HepG2 (cell line): Measurements from ENCODE around the gene CCL22. TPM values are rescaled to one million over a fixed set of nuclear protein-coding genes. Genes with fewer than 3 reads are reported as not detected.
A peak's percentile ranks its signal among the peaks of the same experiment; 100 is the strongest.

Source experiments
- CC2D1A ChIP-seq: sonication (generic); formaldehyde crosslinking; IDR thresholded peaks from 2 replicates; pipeline ENCODE4 v1.8.1; 2023; ENCODE audit warnings: mild to moderate bottlenecking, missing genetic modification reagents
- ISX ChIP-seq: sonication (generic); formaldehyde crosslinking; conservative IDR thresholded peaks from 2 replicates; pipeline ENCODE4 v1.5.0; 2020; ENCODE audit warnings: missing genetic modification reagents
- MYNN ChIP-seq: sonication (generic); formaldehyde crosslinking; IDR thresholded peaks from 2 replicates; pipeline ENCODE4 v1.4.0; 2020; ENCODE audit warnings: mild to moderate bottlenecking, low read depth, missing genetic modification reagents
- NR2F1 ChIP-seq, 2 experiments: fragments of 450-650 bp in 1 of 2; formaldehyde crosslinking in 1 of 2; IDR thresholded peaks; 2 replicates each; pipeline versions ENCODE4 v1.5.0 to v1.6.1; 2016 to 2020; ENCODE audit warnings: mild to moderate bottlenecking in 1 of 2, missing compliant biosample characterization in 1 of 2, missing genetic modification reagents in 1 of 2, moderate library complexity in 1 of 2
- RBM22 ChIP-seq: fragments of 200-400 bp; formaldehyde crosslinking; optimal IDR thresholded peaks from 2 replicates; pipeline ENCODE3; 2017; ENCODE audit warnings: mild to moderate bottlenecking, low read length, moderate library complexity
- RNF2 ChIP-seq: fragments of 450-650 bp; conservative IDR thresholded peaks from 2 replicates; pipeline ENCODE4 v1.6.1; 2016; ENCODE audit warnings: low read depth
- RNF219 ChIP-seq: sonication (generic); formaldehyde crosslinking; IDR thresholded peaks from 2 replicates; pipeline ENCODE4 v1.5.0; 2020; ENCODE audit warnings: mild to moderate bottlenecking, missing genetic modification reagents
- SAFB2 ChIP-seq: sonication (generic); formaldehyde crosslinking; IDR thresholded peaks from 2 replicates; pipeline ENCODE4 v1.5.1; 2020; ENCODE audit warnings: missing genetic modification reagents, low read depth, mild to moderate bottlenecking, borderline replicate concordance
- SALL2 ChIP-seq: sonication (generic); formaldehyde crosslinking; IDR thresholded peaks from 2 replicates; pipeline ENCODE4 v1.8.1; 2023; ENCODE audit warnings: mild to moderate bottlenecking, missing genetic modification reagents, inconsistent platforms
- SP1 ChIP-seq, 2 experiments: fragments of 450-650 bp in 1 of 2; sonication (generic) in 1 of 2; formaldehyde crosslinking in 1 of 2; IDR thresholded peaks; 2 replicates each; pipeline versions ENCODE4 v1.4.0 to v1.6.1; 2016 to 2020; ENCODE audit warnings: missing genetic modification reagents in 1 of 2
- TBP ChIP-seq: sonication (generic); formaldehyde crosslinking; IDR thresholded peaks from 2 replicates; pipeline ENCODE4 v1.5.0; 2020; ENCODE audit warnings: missing genetic modification reagents
- THAP9 ChIP-seq: sonication (generic); formaldehyde crosslinking; IDR thresholded peaks from 2 replicates; pipeline ENCODE4; 2020; ENCODE audit warnings: missing genetic modification reagents, mild to moderate bottlenecking, borderline replicate concordance
- ZNF17 ChIP-seq: sonication (generic); formaldehyde crosslinking; IDR thresholded peaks from 2 replicates; pipeline ENCODE4 v1.5.0; 2020; ENCODE audit warnings: mild to moderate bottlenecking, missing genetic modification reagents
- ZNF446 ChIP-seq: sonication (generic); formaldehyde crosslinking; IDR thresholded peaks from 2 replicates; pipeline ENCODE4 v1.5.0; 2020; ENCODE audit warnings: mild to moderate bottlenecking, missing genetic modification reagents
- ZNF563 ChIP-seq: sonication (generic); formaldehyde crosslinking; IDR thresholded peaks from 2 replicates; pipeline ENCODE4 v1.8.0; 2022; ENCODE audit warnings: mild to moderate bottlenecking, moderate library complexity, missing genetic modification reagents
- ZNF597 ChIP-seq: sonication (generic); formaldehyde crosslinking; IDR thresholded peaks from 2 replicates; pipeline ENCODE4 v1.5.0; 2020; ENCODE audit warnings: missing genetic modification reagents
- ZNF615 ChIP-seq: sonication (generic); formaldehyde crosslinking; IDR thresholded peaks from 2 replicates; pipeline ENCODE4 v1.5.0; 2020; ENCODE audit warnings: mild to moderate bottlenecking, missing genetic modification reagents, borderline replicate concordance
- ZNF639 ChIP-seq: conservative IDR thresholded peaks from 2 replicates; pipeline ENCODE4 v1.6.1; 2018; ENCODE audit warnings: missing genetic modification reagents
- ZNF746 ChIP-seq: sonication (generic); formaldehyde crosslinking; IDR thresholded peaks from 2 replicates; pipeline ENCODE4 v1.8.0; 2022; ENCODE audit warnings: mild to moderate bottlenecking, missing genetic modification reagents
- ZNF749 ChIP-seq: sonication (generic); formaldehyde crosslinking; IDR thresholded peaks from 2 replicates; pipeline ENCODE4 v1.8.0; 2022; ENCODE audit warnings: mild to moderate bottlenecking, missing genetic modification reagents, moderate library complexity, borderline replicate concordance
- ZNF776 ChIP-seq: sonication (generic); formaldehyde crosslinking; IDR thresholded peaks from 2 replicates; pipeline ENCODE4 v1.4.0; 2020; ENCODE audit warnings: mild to moderate bottlenecking, missing genetic modification reagents
- polyA plus RNA-seq, 8 experiments: library from polyadenylated mRNA; depleted of rRNA in 3 of 8; stranded (reverse) in 7 of 8; unstranded in 1 of 8; fragments of >200 nt; fragmentation: Illumina TruSeq in 4 of 8; extraction: Trizol in 4 of 8; gene quantifications; 2 replicates each; pipeline versions ENCODE4 v1.2.1 to v1.2.3, GENCODE V29; 2011 to 2016; ENCODE audit warnings: low read depth in 4 of 8, missing spikeins in 1 of 8, mixed read lengths in 1 of 8; ENCODE audit not compliant: insufficient read depth in 1 of 8
- total RNA-seq, 5 experiments: library from RNA; depleted of rRNA; stranded (reverse); fragments of >200 nt; fragmentation: Illumina TruSeq; extraction: Trizol; gene quantifications; 2 replicates each; pipeline ENCODE4 v1.2.3, GENCODE V29; 2016; ENCODE audit warnings: low read depth in 1 of 5

The CCL22 gene
- total and polyA plus RNA-seq, 2 of the 13 experiments (the other 11 are each of a cell fraction or from before 2014, with no cell fraction given), result not detected

- TF ChIP-seq RBM22 (peak; percentile 73), ISX (no peak), ZNF446 (CRISPR knock-in tag) (peak; percentile 21), CC2D1A (no peak), MYNN (CRISPR knock-in tag) (no peak; the same call in 1 of the 2 replicates), ZNF749 (CRISPR knock-in tag) (peak; percentile 88; the same call in 1 of the 2 replicates), NR2F1 (CRISPR knock-in tag; IDR thresholded peaks at IDR 0.05) (no peak), SAFB2 (CRISPR knock-in tag) (no peak; the same call in 1 of the 2 replicates), ZNF639 (no peak; the same call in none of the 2 replicates), ZNF597 (CRISPR knock-in tag) (0 out of 2 replicates have a peak, but pooled peaks have one; percentile 49), ZNF746 (CRISPR knock-in tag) (peak; percentile 94; the same call in 1 of the 2 replicates), THAP9 (CRISPR knock-in tag) (peak; percentile 77; the same call in 1 of the 2 replicates), SALL2 (CRISPR knock-in tag) (0 out of 2 replicates have a peak, but pooled peaks have one; percentile 70), RNF219 (no peak; the same call in 1 of the 2 replicates), ZNF17 (peak; percentile 87; the same call in 1 of the 2 replicates), TBP (CRISPR knock-in tag) (no peak), ZNF776 (CRISPR knock-in tag) (no peak), ZNF563 (peak; percentile 77), SP1 (IDR thresholded peaks at IDR 0.05) (no peak), SP1 (CRISPR knock-in tag; IDR thresholded peaks at IDR 0.05) (0 out of 2 replicates have a peak, but pooled peaks have one; percentile 54), ZNF615 (CRISPR knock-in tag) (peak; percentile 88; the same call in 1 of the 2 replicates), RNF2 (0 out of 2 replicates have a peak, but pooled peaks have one; percentile 30)
Observed at GRCh38 chr16:57372372-57373116, 14.0 kb downstream of the CCL22 start, which contains the start of gene CX3CL1 (continued).
